OCI-LY1 (cell line): ENCODE measurements around the gene CLTCL1.

Experiments
- EZH2 ChIP-seq: fragments of 200-600 bp; sonication (generic), shearing (Covaris generic); IDR thresholded peaks from 2 replicates; pipeline ENCODE4 v1.8.0; 2017; ENCODE audit warnings: borderline replicate concordance, mixed run types, mild to moderate bottlenecking, antibody characterized with exemption, low read length, moderate library complexity, mixed read lengths
- TF ChIP-seq, protein P1 (sequence below): fragments of 200-600 bp; sonication (generic), shearing (Covaris generic); IDR thresholded peaks from 2 replicates; pipeline ENCODE4 v1.5.1; 2017; ENCODE audit warnings: mild to moderate bottlenecking, antibody characterized with exemption, low read length, moderate library complexity, mixed read lengths

GRCh38 chr22:19325296-19325948 is 33.9 kb upstream of the CLTCL1 start:
- TF ChIP-seq, protein P1, sequence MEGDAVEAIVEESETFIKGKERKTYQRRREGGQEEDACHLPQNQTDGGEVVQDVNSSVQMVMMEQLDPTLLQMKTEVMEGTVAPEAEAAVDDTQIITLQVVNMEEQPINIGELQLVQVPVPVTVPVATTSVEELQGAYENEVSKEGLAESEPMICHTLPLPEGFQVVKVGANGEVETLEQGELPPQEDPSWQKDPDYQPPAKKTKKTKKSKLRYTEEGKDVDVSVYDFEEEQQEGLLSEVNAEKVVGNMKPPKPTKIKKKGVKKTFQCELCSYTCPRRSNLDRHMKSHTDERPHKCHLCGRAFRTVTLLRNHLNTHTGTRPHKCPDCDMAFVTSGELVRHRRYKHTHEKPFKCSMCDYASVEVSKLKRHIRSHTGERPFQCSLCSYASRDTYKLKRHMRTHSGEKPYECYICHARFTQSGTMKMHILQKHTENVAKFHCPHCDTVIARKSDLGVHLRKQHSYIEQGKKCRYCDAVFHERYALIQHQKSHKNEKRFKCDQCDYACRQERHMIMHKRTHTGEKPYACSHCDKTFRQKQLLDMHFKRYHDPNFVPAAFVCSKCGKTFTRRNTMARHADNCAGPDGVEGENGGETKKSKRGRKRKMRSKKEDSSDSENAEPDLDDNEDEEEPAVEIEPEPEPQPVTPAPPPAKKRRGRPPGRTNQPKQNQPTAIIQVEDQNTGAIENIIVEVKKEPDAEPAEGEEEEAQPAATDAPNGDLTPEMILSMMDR: no peak
- no peak for TF ChIP-seq EZH2
